PC-3 (cell line): ENCODE results near the gene EID3. TPM values are rescaled to one million over a fixed set of nuclear protein-coding genes. Genes with fewer than 3 reads are reported as not detected.

Source experiments
- ATAC-seq: fragments of 200-7000 bp; cut with Tn5 transposase; 2 replicates; pipeline ENCODE4 v1.9.1; 2020; ENCODE audit warnings: mild to moderate bottlenecking, moderate library complexity
- BruUV-seq: library from RNA; stranded (reverse); fragments of 400-500 nt; replicated peaks from 2 replicates; lab custom pipeline; 2021; lab: Mats Ljungman, UMichigan
- CTCF ChIA-PET: fragments of 300-600 bp; sonication (Branson Sonifier 250); formaldehyde crosslinking; loops from one replicate; lab custom pipeline; 2022; ENCODE audit warnings: antibody characterized with exemption; lab: Charles Lee
- POLR2A ChIA-PET: fragments of 300-600 bp; sonication (Branson Sonifier 250); formaldehyde crosslinking; loops from one replicate; lab custom pipeline; 2022; ENCODE audit warnings: antibody characterized with exemption; ENCODE audit not compliant: unreplicated experiment; lab: Charles Lee
- DNase-seq: peaks from one replicate; pipeline ENCODE4 v3.0.0-alpha.2; 2015
- H2AFZ ChIP-seq: fragments of 300-600 bp; sonication (generic); 2 replicates; pipeline ENCODE4 v1.6.0; 2016; ENCODE audit warnings: antibody characterized with exemption, low read length
- H3F3A ChIP-seq: fragments of 300-600 bp; sonication (generic); one replicate; pipeline ENCODE4 v1.6.0; 2017; ENCODE audit warnings: antibody characterized with exemption, low read length, control low read depth, mild to moderate bottlenecking; ENCODE audit not compliant: unreplicated experiment
- H3K27ac ChIP-seq: fragments of 300-600 bp; sonication (generic); 2 replicates; pipeline ENCODE4 v1.5.1; 2016; ENCODE audit warnings: mild to moderate bottlenecking, low read length
- H3K27me3 ChIP-seq: fragments of 300-600 bp; sonication (generic); 2 replicates; pipeline ENCODE4 v1.6.1; 2016; ENCODE audit warnings: low read length, mixed read lengths
- H3K36me3 ChIP-seq: fragments of 300-600 bp; sonication (generic); 2 replicates; pipeline ENCODE4 v1.6.1; 2016; ENCODE audit warnings: low read depth, mixed run types, low read length, mixed read lengths
- H3K4me1 ChIP-seq: fragments of 300-600 bp; sonication (generic); 2 replicates; pipeline ENCODE4 v1.5.1; 2016; ENCODE audit warnings: low read length; ENCODE audit not compliant: insufficient read depth
- H3K4me2 ChIP-seq: fragments of 300-600 bp; sonication (generic); 2 replicates; pipeline ENCODE4 v1.6.0; 2016; ENCODE audit warnings: low read length
- H3K4me3 ChIP-seq: fragments of 300-600 bp; sonication (generic); 2 replicates; pipeline ENCODE4 v1.5.1; 2016; ENCODE audit warnings: mild to moderate bottlenecking, low read length, mixed read lengths
- H3K79me2 ChIP-seq: fragments of 300-600 bp; sonication (generic); 2 replicates; pipeline ENCODE4 v1.6.1; 2017; ENCODE audit warnings: low read length, mixed read lengths
- H3K9ac ChIP-seq: fragments of 300-600 bp; sonication (generic); 2 replicates; pipeline ENCODE4 v1.6.0; 2016; ENCODE audit warnings: mild to moderate bottlenecking, low read length
- H3K9me2 ChIP-seq: fragments of 300-600 bp; sonication (generic); replicated peaks from 2 replicates; pipeline ENCODE4 v1.6.1; 2016; ENCODE audit warnings: mixed run types, low read length, mixed read lengths
- H3K9me3 ChIP-seq: fragments of 300-600 bp; sonication (generic); 2 replicates; pipeline ENCODE4 v1.6.1; 2016; ENCODE audit warnings: low read length, mixed read lengths
- H4K20me1 ChIP-seq: fragments of 300-600 bp; sonication (generic); 2 replicates; pipeline ENCODE4 v1.6.1; 2016; ENCODE audit warnings: low read length, mixed read lengths
- CTCF ChIP-seq: fragments of 300-600 bp; sonication (generic); conservative IDR thresholded peaks from 2 replicates; pipeline ENCODE4 v1.5.1; 2017; ENCODE audit warnings: antibody characterized with exemption, low read depth, mild to moderate bottlenecking, low read length
- EZH2 ChIP-seq: fragments of 300-600 bp; sonication (generic); IDR thresholded peaks from one replicate; pipeline ENCODE4 v1.6.1; 2017; ENCODE audit warnings: antibody characterized with exemption, mild to moderate bottlenecking, low read length; ENCODE audit not compliant: unreplicated experiment
- EZH2phosphoT487 ChIP-seq: fragments of 300-600 bp; sonication (generic); IDR thresholded peaks from 2 replicates; pipeline ENCODE4 v1.6.1; 2018; ENCODE audit warnings: mild to moderate bottlenecking, antibody characterized with exemption, low read length, borderline replicate concordance
- intact Hi-C: fragments of 100-400 bp; cut with micrococcal nuclease; formaldehyde crosslinking; loops from 2 replicates; pipeline ENCODE4 v1.9.0; 2023
- total RNA-seq: library from RNA; depleted of rRNA; stranded (reverse); fragments of >200 nt; gene quantifications from 2 replicates; pipeline ENCODE4 v1.2.3, GENCODE V29; 2014

Gene EID3
- total RNA-seq, 1 experiment from 2014 or later: 9.8 TPM

- Histone ChIP-seq H3F3A (peaks cover 23% of the 10 kb centered on the region), H3K9ac (peak overlapping the region; percentile 93), H3K27me3 (no peaks in the 10 kb centered on the region), H3K4me2 (peak overlapping the region; percentile 82), H3K4me3 (peak overlapping the region; percentile 88), H3K27ac (peak overlapping the region; percentile 98), H2AFZ (no peak overlapping the region), H3K9me2 (no peaks in the 10 kb centered on the region), H3K4me1 (peaks cover 54% of the 10 kb centered on the region), H3K9me3 (no peaks in the 10 kb centered on the region), H4K20me1 (peaks cover 51% of the 10 kb centered on the region), H3K79me2 (peaks cover 72% of the 10 kb centered on the region), H3K36me3 (peaks cover 45% of the 10 kb centered on the region)
- ChIA-PET POLR2A (interaction anchor here (0.6 to 1.5 kb wide), 3 partner anchors 11 to 118 kb away, joined by 5 to 9 read pairs (median 5); no protein-coding TSS in a partner anchor), CTCF (interaction anchor here (1.2 kb wide), 1 partner anchor 13 kb away, joined by 3 read pairs; no protein-coding TSS in a partner anchor)
- no TSS peak for BruUV-seq
- TF ChIP-seq EZH2: no peak
- TF ChIP-seq CTCF: 0 out of 2 replicates have a peak, but pooled peaks have one; percentile 14
- intact Hi-C loops: loop anchor here (5.0 to 10.0 kb wide), 3 partner anchors 86 to 334 kb away; partner anchors contain the start of gene NFYB
- DNase-seq (peak; percentile 96), ATAC-seq (peak; percentile 36)
Observed at GRCh38 chr12:104288635-104289274, 14.8 kb upstream of the EID3 start.

GRCh38 chr12:104290320-104290719 is 13.2 kb upstream of the EID3 start:
- intact Hi-C loops: no loop called here
- peak overlapping the region; percentile 93; the same call in 1 of the 2 replicates for H3K9ac ChIP-seq
- H3K27ac ChIP-seq: no peak overlapping the region
- DNase-seq: peak; percentile 1
- H3K79me2 ChIP-seq: peaks cover 88% of the 10 kb centered on the region
- no peaks in the 10 kb centered on the region for H3K9me3 ChIP-seq
- H2AFZ ChIP-seq: no peak overlapping the region
- no peaks in the 10 kb centered on the region for H3K9me2 ChIP-seq
- H3K4me2 ChIP-seq: peak overlapping the region; percentile 82
- H3K4me1 ChIP-seq: peaks cover 49% of the 10 kb centered on the region
- H3K36me3 ChIP-seq: peaks cover 54% of the 10 kb centered on the region
- H3K27me3 ChIP-seq: no peaks in the 10 kb centered on the region
- H3F3A ChIP-seq: peaks cover 20% of the 10 kb centered on the region
- TF ChIP-seq EZH2phosphoT487 (no peak), CTCF (no peak), EZH2 (no peak)
- no peak for ATAC-seq
- peaks cover 62% of the 10 kb centered on the region for H4K20me1 ChIP-seq
- no TSS peak for BruUV-seq
- H3K4me3 ChIP-seq: peak overlapping the region; percentile 88
- ChIA-PET POLR2A (interaction anchor here (0.6 kb wide), 1 partner anchor 234 kb away, joined by 3 read pairs; no protein-coding TSS in a partner anchor), CTCF (interaction anchor here (0.7 kb wide), 1 partner anchor 113 kb away, joined by 10 read pairs; no protein-coding TSS in a partner anchor)

- Histone ChIP-seq H3K27me3 (no peaks in the 10 kb centered on the region), H3K9me2 (no peaks in the 10 kb centered on the region), H3F3A (peaks cover 14% of the 10 kb centered on the region), H3K36me3 (peaks cover 59% of the 10 kb centered on the region), H3K9me3 (no peaks in the 10 kb centered on the region), H3K4me3 (peak overlapping the region; percentile 34; the same call in 1 of the 2 replicates), H3K4me1 (peaks cover 49% of the 10 kb centered on the region), H3K9ac (no peak overlapping the region), H3K79me2 (peaks cover 93% of the 10 kb centered on the region), H4K20me1 (peaks cover 67% of the 10 kb centered on the region), H3K4me2 (peak overlapping the region; percentile 45), H3K27ac (no peak overlapping the region), H2AFZ (no peak overlapping the region)
- no peak for TF ChIP-seq EZH2
- TF ChIP-seq EZH2phosphoT487: no peak
- TF ChIP-seq CTCF: no peak
- intact Hi-C loops: no loop called here
- ChIA-PET POLR2A (no interaction called here), CTCF (interaction anchor here (0.7 kb wide), 1 partner anchor 113 kb away, joined by 10 read pairs; no protein-coding TSS in a partner anchor)
- no TSS peak for BruUV-seq
- no peak for ATAC-seq
- peak; percentile 1 for DNase-seq
Observed at GRCh38 chr12:104290855-104291254, 12.7 kb upstream of the EID3 start.
